ENCODE measurements around the gene DIPK1A.
"Not testable (repeated sequence)": the region's sequence is repeated elsewhere in the genome, so short reads cannot be mapped to it uniquely, and the experiment has no call there.

Gene DIPK1A

GRCh38 chr1:92980732-92981647 lies 19.7 kb upstream of the DIPK1A start:
- no peak for DNase-seq (ENCODE audit: low spot score)

DNA sequence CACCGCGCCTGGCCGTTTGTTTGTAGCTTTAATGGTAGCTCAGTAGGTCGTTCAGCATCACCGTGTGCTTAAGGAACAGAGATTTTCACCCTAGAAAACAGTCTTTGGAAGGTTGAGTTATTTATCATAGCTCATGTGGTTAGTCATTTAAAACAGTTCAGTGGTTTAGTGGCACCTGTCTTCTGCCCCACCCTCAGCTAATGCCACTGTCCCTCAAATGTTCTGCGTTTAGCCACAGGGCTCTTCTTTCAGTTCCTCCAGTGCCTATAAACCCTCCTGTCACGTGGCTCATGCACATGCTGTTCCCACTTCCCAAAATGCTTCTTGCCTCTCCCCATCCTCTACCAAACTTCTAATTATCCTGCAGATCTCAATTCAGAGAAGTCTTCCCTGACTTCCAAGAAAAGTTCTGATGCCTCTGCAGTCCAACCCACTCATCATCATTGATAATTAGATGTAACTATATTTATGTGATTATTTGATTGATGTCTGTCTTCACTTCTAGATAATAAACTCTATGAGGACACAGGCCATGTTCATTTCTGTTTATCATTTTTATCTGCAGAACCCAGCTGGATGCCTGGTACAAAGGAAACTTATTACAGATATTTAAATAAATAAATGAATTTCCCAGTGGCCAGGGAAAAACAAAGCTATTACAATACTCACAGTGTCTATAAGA lies 14.4 kb upstream of the DIPK1A start:
- DNase-seq (ENCODE audit: low spot score) = no peak

DNA sequence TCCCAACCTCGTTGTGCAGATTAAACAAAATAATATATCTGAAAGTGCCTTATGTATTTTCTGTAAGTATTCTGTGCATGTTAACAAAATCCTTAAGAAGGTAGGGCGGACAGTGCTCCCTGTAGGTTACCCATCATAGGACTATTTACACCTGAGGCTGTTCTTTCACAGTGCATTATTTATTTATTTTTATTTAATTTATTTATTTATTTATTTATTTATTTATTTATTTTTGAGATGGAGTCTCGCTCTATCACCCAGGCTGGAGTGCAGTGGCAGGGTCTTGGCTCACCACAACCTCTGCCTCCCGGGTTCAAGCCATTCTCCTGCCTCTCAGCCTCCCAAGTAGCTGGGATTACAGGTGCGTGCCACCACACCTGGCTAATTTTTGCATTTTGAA lies 12.8 kb upstream of the DIPK1A start:
- DNase-seq (ENCODE audit: low spot score) = not testable (repeated sequence)

DNA sequence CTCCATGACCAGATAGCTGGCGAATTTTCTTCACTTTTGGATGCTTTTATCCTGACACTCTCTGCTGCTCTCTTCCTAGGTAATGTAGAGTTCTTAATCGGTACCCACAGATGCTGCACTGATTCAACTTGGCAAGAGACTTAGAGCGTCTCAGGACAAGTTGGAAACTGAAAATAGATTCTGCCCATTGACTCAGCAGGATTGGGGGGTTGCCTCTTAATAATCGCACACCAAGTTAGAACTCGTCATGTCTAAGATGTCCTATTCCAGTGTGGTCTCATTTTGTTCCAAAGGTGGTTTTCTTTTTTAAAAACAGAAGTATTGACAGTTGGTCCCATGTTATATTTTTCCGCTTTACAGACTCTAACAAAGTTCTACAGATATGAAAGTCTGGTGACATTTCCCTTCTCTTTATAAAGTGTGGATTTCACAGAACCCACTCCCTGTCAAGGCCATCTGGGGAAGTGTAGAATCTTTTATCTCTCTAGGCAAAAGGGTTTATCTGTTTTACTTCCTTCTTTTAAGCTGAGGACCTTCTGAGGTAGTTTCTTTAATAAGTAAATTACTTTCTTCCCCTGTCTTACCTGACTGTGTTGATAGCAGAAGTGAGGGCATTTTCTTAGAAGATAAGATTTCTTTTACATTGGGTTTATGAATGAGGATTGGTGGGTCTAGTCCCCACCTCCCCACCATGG lies 12.1 kb upstream of the DIPK1A start:
- no peak for DNase-seq (ENCODE audit: low spot score)

DNA sequence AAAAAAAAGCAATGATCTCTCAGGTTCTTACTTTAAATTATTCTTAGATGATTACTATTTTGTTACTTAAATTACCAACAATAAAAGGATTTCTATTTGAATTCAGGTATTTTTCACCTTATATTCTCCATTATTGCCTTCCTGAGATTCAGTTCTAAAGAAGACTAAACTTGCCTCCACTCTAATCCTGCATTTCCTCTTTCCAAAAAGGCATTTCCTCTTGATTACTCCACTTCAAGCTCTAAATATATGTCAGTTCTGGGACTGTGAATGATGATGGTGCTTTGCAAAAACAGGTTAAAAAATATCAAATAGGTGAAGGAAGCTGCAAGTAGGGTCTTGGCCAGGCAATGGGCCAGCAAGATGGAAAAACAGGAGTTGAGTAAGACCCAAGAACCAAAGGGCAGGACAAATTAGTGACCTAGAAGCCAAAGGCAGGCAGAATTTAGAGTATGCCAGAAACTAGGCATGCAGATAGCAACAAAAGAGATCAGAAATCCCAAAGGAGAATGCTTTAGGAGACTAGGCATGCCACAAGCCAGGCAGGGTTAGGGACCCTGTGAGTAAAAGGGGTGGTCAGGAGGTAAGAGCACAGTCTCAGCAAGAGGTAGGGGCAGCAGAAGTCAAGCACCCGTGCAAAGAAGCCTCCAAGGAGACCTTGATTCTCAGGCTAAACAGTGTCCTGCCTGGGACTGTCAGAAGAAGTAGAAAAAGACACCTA lies 11.3 kb upstream of the DIPK1A start:
- DNase-seq (ENCODE audit: low spot score) = no peak

- DNase-seq (ENCODE audit: low spot score) = not testable (repeated sequence)
Observed at GRCh38 chr1:92971932-92972331, 10.7 kb upstream of the DIPK1A start.

DNA sequence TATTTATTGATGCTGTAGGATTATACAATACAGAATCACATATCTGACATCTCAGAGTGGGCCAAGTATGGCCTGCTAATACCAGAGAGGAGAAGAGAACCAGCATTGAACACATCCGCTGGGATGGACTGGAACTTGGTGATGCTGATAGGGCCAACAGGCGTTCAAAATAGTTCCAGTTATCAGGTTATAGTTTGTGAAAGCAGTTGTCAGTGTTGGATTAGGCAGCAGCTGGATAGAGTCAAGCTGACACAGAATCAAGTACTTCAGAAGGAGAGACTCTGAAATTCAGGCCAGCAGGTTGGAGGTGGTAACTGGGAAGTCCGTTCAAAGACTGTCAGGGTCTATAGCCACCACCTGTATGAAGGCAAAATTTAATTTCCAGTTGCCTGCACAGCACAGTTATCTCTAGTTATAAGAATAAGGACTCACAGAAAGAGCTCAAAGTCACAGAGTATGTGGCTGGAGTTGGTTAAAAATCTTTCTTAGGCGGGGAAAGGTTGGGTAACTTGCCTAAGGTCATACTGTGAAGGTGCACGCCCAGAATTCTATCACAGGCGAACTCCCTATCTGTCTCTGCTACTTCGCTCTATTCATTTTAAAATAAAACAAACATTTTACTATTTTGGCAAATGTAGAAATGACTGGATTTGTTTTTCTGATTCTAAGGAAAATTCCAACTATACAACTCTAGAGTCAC lies 9.9 kb upstream of the DIPK1A start:
- no peak for DNase-seq (ENCODE audit: low spot score)

DNA sequence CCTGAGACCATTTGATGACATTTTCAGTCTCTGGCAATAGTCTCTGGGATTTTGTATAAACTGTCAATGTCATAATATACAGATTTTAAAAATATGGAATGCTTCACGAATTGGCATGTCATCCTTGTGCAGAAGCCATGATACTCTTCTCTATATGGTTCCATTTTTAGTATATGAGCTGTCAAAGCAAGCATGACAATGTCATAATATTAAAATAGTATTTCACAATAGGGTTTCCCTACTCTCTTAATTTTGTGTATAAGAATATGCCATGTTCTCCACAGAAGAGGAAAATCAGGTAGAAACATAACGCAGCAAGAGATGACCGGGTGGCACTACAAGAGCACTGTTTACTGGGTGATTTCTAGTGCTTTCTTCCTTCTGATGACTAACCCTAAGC lies 8.3 kb upstream of the DIPK1A start:
- no peak for DNase-seq (ENCODE audit: low spot score)

- no peak for DNase-seq (ENCODE audit: low spot score)
Observed at GRCh38 chr1:92968138-92969032, 7.1 kb upstream of the DIPK1A start.

DNA sequence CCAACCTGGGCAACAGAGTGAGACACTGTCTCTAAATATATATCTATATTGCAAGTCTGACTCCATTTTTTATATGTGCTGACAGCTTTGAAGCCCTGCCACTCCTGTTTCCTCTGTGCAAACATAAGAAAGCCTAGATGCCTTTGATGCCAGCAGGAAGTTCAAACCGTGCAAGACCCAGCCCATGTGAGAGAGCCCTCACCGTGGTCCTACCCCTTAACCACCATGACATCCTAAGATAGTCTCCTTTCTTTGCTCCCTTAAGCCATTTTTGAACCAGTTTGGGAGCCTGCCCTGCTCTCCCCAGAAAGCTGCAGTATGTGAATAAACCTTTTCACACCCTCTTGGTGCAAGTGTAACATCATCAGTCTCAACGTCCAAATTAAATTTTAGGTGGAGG lies 3.7 kb upstream of the DIPK1A start:
- DNase-seq (ENCODE audit: low spot score) = no peak

- DNase-seq (ENCODE audit: low spot score) = no peak
Observed at GRCh38 chr1:92964316-92964715, 3.1 kb upstream of the DIPK1A start.

GRCh38 chr1:92961896-92962752 lies 862 bp upstream of the DIPK1A start:
- peak; percentile 34 for DNase-seq (ENCODE audit: low spot score)

DNA sequence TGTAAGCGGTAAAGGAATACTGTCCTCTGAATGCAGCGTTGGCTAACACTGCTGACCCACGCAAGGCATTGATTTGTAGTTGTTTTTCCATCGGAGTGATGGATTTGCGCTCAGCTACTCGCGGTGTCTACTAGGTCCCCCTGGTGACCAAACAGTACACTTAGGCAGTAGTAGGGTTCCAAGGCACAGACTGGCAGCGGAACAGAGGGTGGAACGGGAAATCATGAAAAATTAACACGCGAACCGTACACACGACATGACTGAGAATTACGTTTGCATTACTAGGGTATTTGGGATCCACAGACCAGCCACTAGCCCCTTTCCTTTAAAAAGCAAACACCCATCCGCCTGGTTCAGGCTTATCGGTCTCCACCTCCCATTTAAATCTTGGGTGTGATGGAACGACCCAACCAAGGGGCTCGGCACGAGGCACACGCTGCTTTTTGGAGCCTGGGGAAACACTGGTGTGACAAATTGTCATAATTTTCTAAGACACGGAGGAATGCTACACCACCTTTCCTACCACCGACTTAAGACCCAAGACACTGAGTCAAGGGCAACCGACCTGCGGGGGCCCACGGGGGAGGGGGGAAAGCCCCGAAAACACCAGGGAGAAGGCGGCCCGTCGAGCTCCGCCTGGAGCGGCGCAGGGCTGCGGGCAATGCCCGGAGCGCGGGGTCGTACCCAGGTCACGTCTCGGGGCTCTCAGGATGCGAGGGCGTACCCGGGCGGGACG lies 699 bp downstream of the DIPK1A start:
- peak; percentile 82 for DNase-seq (ENCODE audit: low spot score)

- DNase-seq (ENCODE audit: low spot score) = no peak
Observed at GRCh38 chr1:92958203-92958970, 2.9 kb downstream of the DIPK1A start.

DNA sequence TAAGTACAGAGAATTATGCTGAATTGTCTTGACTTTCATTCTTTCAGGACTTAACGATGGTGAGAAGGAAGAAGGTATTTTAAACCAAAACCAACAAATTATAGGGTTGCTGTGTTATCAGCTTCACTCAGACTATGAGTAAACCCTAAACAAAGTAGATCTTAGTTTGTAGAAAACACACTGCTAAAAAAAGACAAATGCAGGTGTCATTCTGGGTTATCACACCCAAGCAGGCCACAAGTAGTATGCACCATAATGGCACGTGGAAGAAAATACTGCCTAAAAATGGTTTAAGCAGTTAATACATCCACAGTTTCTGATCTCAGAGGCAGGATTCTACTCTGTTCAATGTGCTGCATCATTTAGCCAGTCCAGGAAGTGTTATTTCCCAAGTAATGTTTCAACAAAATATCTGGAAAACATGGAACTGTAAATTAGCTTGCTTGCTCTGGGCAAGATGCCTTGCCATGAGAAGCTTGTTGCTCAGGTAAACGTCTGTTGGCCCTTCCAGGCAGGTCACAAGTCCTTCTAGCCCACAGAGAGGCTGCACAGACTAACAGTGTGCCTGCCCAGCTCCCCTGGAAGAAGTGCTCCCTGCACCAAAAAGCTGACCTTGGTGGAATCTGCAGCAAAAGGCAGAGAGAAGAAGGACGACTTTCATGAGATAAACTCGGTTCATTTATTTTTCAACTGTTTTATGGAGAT lies 4.1 kb downstream of the DIPK1A start:
- no peak for DNase-seq (ENCODE audit: low spot score)

- DNase-seq (ENCODE audit: low spot score) = no peak
Observed at GRCh38 chr1:92956254-92957029, 4.8 kb downstream of the DIPK1A start.

Measured in SK-N-DZ (cell line).